HUES6 (cell line): ENCODE results near the gene NEK4.

Experiments used
- H3K27ac ChIP-seq: 2 replicates; pipeline ENCODE4 v1.7.0; 2013; ENCODE audit warnings: low read depth, mild to moderate bottlenecking, low read length, inconsistent platforms
- H3K27me3 ChIP-seq: 2 replicates; pipeline ENCODE4 v1.6.1; 2013; ENCODE audit warnings: low read length; ENCODE audit not compliant: control insufficient read depth, insufficient read depth
- H3K36me3 ChIP-seq: 2 replicates; pipeline ENCODE4 v1.6.1; 2013; ENCODE audit warnings: low read length; ENCODE audit not compliant: control insufficient read depth, insufficient read depth
- H3K4me1 ChIP-seq: 2 replicates; pipeline ENCODE4 v1.6.1; 2013; ENCODE audit warnings: low read length; ENCODE audit not compliant: control insufficient read depth, insufficient read depth
- H3K4me3 ChIP-seq: 2 replicates; pipeline ENCODE4 v1.5.1; 2013; ENCODE audit warnings: low read depth, low read length
- H3K9ac ChIP-seq: one replicate; pipeline ENCODE4 v1.6.1; 2013; ENCODE audit warnings: mild to moderate bottlenecking, low read length
- H3K9me3 ChIP-seq: 2 replicates; pipeline ENCODE4 v1.6.1; 2013; ENCODE audit warnings: low read depth, low read length; ENCODE audit not compliant: control insufficient read depth, insufficient read depth

NEK4 gene

GRCh38 chr3:52784931-52785590 lies 14.3 kb upstream of the NEK4 start:
- Histone ChIP-seq H3K4me3 (no peak overlapping the region), H3K27me3 (peaks cover 6% of the 10 kb centered on the region; the same call in 1 of the 2 replicates), H3K9ac (no peak overlapping the region), H3K4me1 (peaks cover 7% of the 10 kb centered on the region; the same call in 1 of the 2 replicates), H3K9me3 (no peaks in the 10 kb centered on the region), H3K36me3 (no peaks in the 10 kb centered on the region), H3K27ac (no peak overlapping the region)

- Histone ChIP-seq H3K27ac (no peak overlapping the region), H3K9ac (no peak overlapping the region), H3K4me1 (peaks cover 7% of the 10 kb centered on the region; the same call in 1 of the 2 replicates), H3K27me3 (peaks cover 10% of the 10 kb centered on the region; the same call in 1 of the 2 replicates), H3K9me3 (no peaks in the 10 kb centered on the region), H3K4me3 (no peak overlapping the region), H3K36me3 (no peaks in the 10 kb centered on the region)
Measured at GRCh38 chr3:52784021-52784621, 13.4 kb upstream of the NEK4 start.

- Histone ChIP-seq H3K27me3 (peaks cover 8% of the 10 kb centered on the region; the same call in 1 of the 2 replicates), H3K4me1 (peaks cover 7% of the 10 kb centered on the region; the same call in 1 of the 2 replicates)
Measured at GRCh38 chr3:52783211-52783555, 12.4 kb upstream of the NEK4 start.

GRCh38 chr3:52782412-52783210 lies 11.9 kb upstream of the NEK4 start:
- Histone ChIP-seq H3K27ac (no peak overlapping the region), H3K9me3 (no peaks in the 10 kb centered on the region), H3K9ac (no peak overlapping the region), H3K36me3 (no peaks in the 10 kb centered on the region), H3K27me3 (peaks cover 8% of the 10 kb centered on the region; the same call in 1 of the 2 replicates), H3K4me1 (peaks cover 7% of the 10 kb centered on the region; the same call in 1 of the 2 replicates), H3K4me3 (no peak overlapping the region)

More at GRCh38 chr3:52783211-52783555, 12.4 kb upstream of the NEK4 start:
- H3K9ac ChIP-seq = no peak overlapping the region
- H3K36me3 ChIP-seq = no peaks in the 10 kb centered on the region
- H3K27ac ChIP-seq = no peak overlapping the region
- no peaks in the 10 kb centered on the region for H3K9me3 ChIP-seq
- no peak overlapping the region for H3K4me3 ChIP-seq

- H3K9me3 ChIP-seq = no peaks in the 10 kb centered on the region
- H3K9ac ChIP-seq = no peak overlapping the region
- no peak overlapping the region for H3K27ac ChIP-seq
- no peak overlapping the region for H3K4me3 ChIP-seq
- no peaks in the 10 kb centered on the region for H3K36me3 ChIP-seq
- peaks cover 8% of the 10 kb centered on the region; the same call in 1 of the 2 replicates for H3K27me3 ChIP-seq
- peaks cover 7% of the 10 kb centered on the region; the same call in 1 of the 2 replicates for H3K4me1 ChIP-seq
Measured at GRCh38 chr3:52781741-52782140, 11.0 kb upstream of the NEK4 start.

GRCh38 chr3:52779837-52780585 lies 9.3 kb upstream of the NEK4 start:
- Histone ChIP-seq H3K9ac (no peak overlapping the region), H3K27ac (no peak overlapping the region), H3K27me3 (peaks cover 8% of the 10 kb centered on the region; the same call in 1 of the 2 replicates), H3K9me3 (no peaks in the 10 kb centered on the region), H3K36me3 (no peaks in the 10 kb centered on the region), H3K4me3 (no peak overlapping the region), H3K4me1 (peaks cover 7% of the 10 kb centered on the region; the same call in 1 of the 2 replicates)

- Histone ChIP-seq H3K36me3 (no peaks in the 10 kb centered on the region), H3K27ac (no peak overlapping the region), H3K9me3 (no peaks in the 10 kb centered on the region), H3K4me3 (no peak overlapping the region), H3K9ac (no peak overlapping the region), H3K4me1 (peaks cover 7% of the 10 kb centered on the region; the same call in 1 of the 2 replicates), H3K27me3 (peaks cover 8% of the 10 kb centered on the region; the same call in 1 of the 2 replicates)
Measured at GRCh38 chr3:52779011-52779836, 8.5 kb upstream of the NEK4 start.

- no peaks in the 10 kb centered on the region for H3K36me3 ChIP-seq
- peaks cover 8% of the 10 kb centered on the region; the same call in 1 of the 2 replicates for H3K27me3 ChIP-seq
- H3K9ac ChIP-seq = no peak overlapping the region
- H3K9me3 ChIP-seq = no peaks in the 10 kb centered on the region
- H3K4me3 ChIP-seq = no peak overlapping the region
- no peak overlapping the region for H3K27ac ChIP-seq
- H3K4me1 ChIP-seq = peaks cover 7% of the 10 kb centered on the region; the same call in 1 of the 2 replicates
Measured at GRCh38 chr3:52777959-52778805, 7.4 kb upstream of the NEK4 start.

- Histone ChIP-seq H3K27me3 (peaks cover 8% of the 10 kb centered on the region; the same call in 1 of the 2 replicates), H3K27ac (no peak within 1 kb of the TSS), H3K9me3 (no peaks in the 10 kb centered on the region), H3K4me1 (peaks cover 6% of the 10 kb centered on the region; the same call in 1 of the 2 replicates), H3K4me3 (no peak within 1 kb of the TSS), H3K9ac (no peak within 1 kb of the TSS), H3K36me3 (no peaks in the 10 kb centered on the region)
Measured at GRCh38 chr3:52777127-52777958, 6.6 kb upstream of the NEK4 start, which contains the start of gene ITIH1. Gene ITIH1 (plus strand): TSS chr3:52777599. CDS start chr3:52777616, 17 bp downstream.
